GM12878 (cell line): Measurements from ENCODE around the gene NAV3. TPM values are rescaled to one million over a fixed set of nuclear protein-coding genes. Genes with fewer than 3 reads are reported as not detected.

Experiments
- BCL11A ChIP-seq: IDR thresholded peaks from 2 replicates; pipeline ENCODE4 v1.6.1; 2011; ENCODE audit warnings: low read depth, low read length
- CEBPZ ChIP-seq: fragments of 150-350 bp; IDR thresholded peaks from 2 replicates; pipeline ENCODE4 v1.6.1; 2016; ENCODE audit warnings: low read depth, low read length
- CREM ChIP-seq: IDR thresholded peaks from 2 replicates; pipeline ENCODE4 v1.6.1; 2014; ENCODE audit warnings: antibody characterized with exemption, low read depth
- EED ChIP-seq: sonication (generic); IDR thresholded peaks from 2 replicates; pipeline ENCODE4 v1.6.1; 2016; ENCODE audit warnings: antibody characterized with exemption, low read depth
- FOS ChIP-seq: IDR thresholded peaks from 3 replicates; pipeline ENCODE4 v1.6.1; 2011; ENCODE audit warnings: borderline replicate concordance; ENCODE audit not compliant: insufficient read length; ENCODE audit errors: extremely low read depth
- HDGF ChIP-seq: fragments of 450-650 bp; IDR thresholded peaks from 2 replicates; pipeline ENCODE4 v1.6.1; 2016; ENCODE audit warnings: antibody characterized with exemption
- IRF4 ChIP-seq: IDR thresholded peaks from 2 replicates; pipeline ENCODE4 v1.6.1; 2011; ENCODE audit warnings: low read depth, low read length
- LARP7 ChIP-seq: fragments of 450-650 bp; IDR thresholded peaks from 2 replicates; pipeline ENCODE4 v1.6.1; 2017; ENCODE audit warnings: mild to moderate bottlenecking
- MLLT1 ChIP-seq: fragments of 450-650 bp; IDR thresholded peaks from 2 replicates; pipeline ENCODE4 v1.6.1; 2016; ENCODE audit warnings: mild to moderate bottlenecking
- MYC ChIP-seq: IDR thresholded peaks from 2 replicates; pipeline ENCODE4 v1.6.1; 2011; ENCODE audit warnings: mild to moderate bottlenecking, low read length, moderate library complexity, inconsistent platforms; ENCODE audit not compliant: insufficient read depth, insufficient replicate concordance, insufficient read length, severe bottlenecking
- NFYA ChIP-seq: IDR thresholded peaks from 2 replicates; pipeline ENCODE4 v1.6.1; 2011; ENCODE audit warnings: low read depth, mild to moderate bottlenecking, low read length, improper control_type of control experiment, borderline replicate concordance
- NR2C2 ChIP-seq: IDR thresholded peaks from 2 replicates; pipeline ENCODE4 v1.6.1; 2011; ENCODE audit warnings: borderline replicate concordance, low read depth; ENCODE audit not compliant: control insufficient read depth, insufficient read length
- PML ChIP-seq: IDR thresholded peaks from 2 replicates; pipeline ENCODE4 v1.6.1; 2012; ENCODE audit warnings: low read length, inconsistent platforms
- RAD51 ChIP-seq: fragments of 450-650 bp; IDR thresholded peaks from 2 replicates; pipeline ENCODE4 v1.6.1; 2016; ENCODE audit warnings: moderate library complexity, mild to moderate bottlenecking, inconsistent platforms
- RB1 ChIP-seq: fragments of 450-650 bp; formaldehyde crosslinking; IDR thresholded peaks from 2 replicates; pipeline ENCODE4 v1.6.1; 2017; ENCODE audit warnings: mild to moderate bottlenecking, borderline replicate concordance
- RELB ChIP-seq: fragments of 450-650 bp; IDR thresholded peaks from 2 replicates; pipeline ENCODE4 v1.6.1; 2017; ENCODE audit warnings: low read depth, mild to moderate bottlenecking, moderate library complexity
- RUNX3 ChIP-seq: IDR thresholded peaks from 2 replicates; pipeline ENCODE4 v1.6.1; 2012; ENCODE audit warnings: low read length, inconsistent platforms
- SKIL ChIP-seq: fragments of 450-650 bp; IDR thresholded peaks from 2 replicates; pipeline ENCODE4 v1.6.1; 2017; ENCODE audit warnings: mild to moderate bottlenecking, low read depth, inconsistent platforms; ENCODE audit not compliant: poor library complexity, severe bottlenecking
- SRF ChIP-seq, 2 experiments: IDR thresholded peaks; 2 replicates each; pipeline ENCODE4 v1.6.1; 2011; ENCODE audit warnings: low read depth in 2 of 2, low read length in 2 of 2, mild to moderate bottlenecking in 1 of 2, moderate library complexity in 1 of 2
- ZNF217 ChIP-seq: fragments of 450-650 bp; IDR thresholded peaks from 2 replicates; pipeline ENCODE4 v1.6.1; 2017; ENCODE audit warnings: antibody characterized with exemption, mild to moderate bottlenecking
- polyA plus RNA-seq, 11 experiments: library from polyadenylated mRNA; depleted of rRNA in 4 of 11; unstranded in 6 of 11; stranded (reverse) in 5 of 11; fragments of >200 nt; fragmentation: Nextera tagmentation in 4 of 11; fragmentation: Illumina TruSeq in 1 of 11; extraction: Ambion mirVana in 4 of 11; extraction: Trizol in 1 of 11; gene quantifications; 1 replicate in 1 of 11; 2 replicates in 10 of 11; pipeline versions ENCODE4 v1.2.1 to v1.2.3, GENCODE V29; 2011 to 2016; ENCODE audit warnings: inconsistent platforms in 2 of 11, missing spikeins in 2 of 11, low read depth in 1 of 11
- total RNA-seq, 4 experiments: library from RNA; depleted of rRNA in 3 of 4; stranded (reverse); fragments of >200 nt in 3 of 4; fragmentation: Illumina TruSeq in 1 of 4; extraction: Trizol in 1 of 4; gene quantifications; 2 replicates each; pipeline versions ENCODE4 v1.2.1 to v1.2.3, GENCODE V29; 2013 to 2021

NAV3 gene
- total and polyA plus RNA-seq, 10 of the 15 experiments (the other 5 are each of a cell fraction or from before 2014, with no cell fraction given): 0.05 to 0.51 (median 0.22) TPM; not detected in 1

GRCh38 chr12:77925536-77926108 is 94.9 kb downstream of the NAV3 start (continued):
- TF ChIP-seq CEBPZ (no peak), SRF (IDR thresholded peaks at IDR 0.05; ENCODE audit: low read depth in 2 of 2, low read length in 2 of 2) (0 out of 4 replicates have a peak, but pooled peaks of 1 of the 2 experiments have one; percentile 22), MLLT1 (peak; percentile 73), RELB (0 out of 2 replicates have a peak, but pooled peaks have one; percentile 34), RUNX3 (peak; percentile 88), PML (no peak), EED (no peak), NFYA (no peak), BCL11A (peak; percentile 54; the same call in 1 of the 2 replicates), ZNF217 (no peak), SKIL (peak; percentile 63), HDGF (no peak), RB1 (peak; percentile 92; the same call in 1 of the 2 replicates), MYC (no peak), CREM (peak; percentile 38; the same call in 1 of the 2 replicates), FOS (no peak), NR2C2 (no peak), IRF4 (0 out of 2 replicates have a peak, but pooled peaks have one; percentile 39), RAD51 (peak; percentile 59; the same call in 1 of the 2 replicates), LARP7 (no peak)
